ENCODE measurements around the gene MYH2.

GRCh38 chr17:10474536-10474935 is 74.9 kb downstream of the MYH2 start:
- TF ChIP-seq, protein P1, sequence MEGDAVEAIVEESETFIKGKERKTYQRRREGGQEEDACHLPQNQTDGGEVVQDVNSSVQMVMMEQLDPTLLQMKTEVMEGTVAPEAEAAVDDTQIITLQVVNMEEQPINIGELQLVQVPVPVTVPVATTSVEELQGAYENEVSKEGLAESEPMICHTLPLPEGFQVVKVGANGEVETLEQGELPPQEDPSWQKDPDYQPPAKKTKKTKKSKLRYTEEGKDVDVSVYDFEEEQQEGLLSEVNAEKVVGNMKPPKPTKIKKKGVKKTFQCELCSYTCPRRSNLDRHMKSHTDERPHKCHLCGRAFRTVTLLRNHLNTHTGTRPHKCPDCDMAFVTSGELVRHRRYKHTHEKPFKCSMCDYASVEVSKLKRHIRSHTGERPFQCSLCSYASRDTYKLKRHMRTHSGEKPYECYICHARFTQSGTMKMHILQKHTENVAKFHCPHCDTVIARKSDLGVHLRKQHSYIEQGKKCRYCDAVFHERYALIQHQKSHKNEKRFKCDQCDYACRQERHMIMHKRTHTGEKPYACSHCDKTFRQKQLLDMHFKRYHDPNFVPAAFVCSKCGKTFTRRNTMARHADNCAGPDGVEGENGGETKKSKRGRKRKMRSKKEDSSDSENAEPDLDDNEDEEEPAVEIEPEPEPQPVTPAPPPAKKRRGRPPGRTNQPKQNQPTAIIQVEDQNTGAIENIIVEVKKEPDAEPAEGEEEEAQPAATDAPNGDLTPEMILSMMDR (conservative IDR thresholded peaks at IDR 0.05; ENCODE audit: low read length), result no peak
- no peak for TF ChIP-seq EZH2phosphoT487 (IDR thresholded peaks at IDR 0.05; ENCODE audit: borderline replicate concordance)
